Measurements from ENCODE around the gene ATG7.
"Not testable (repeated sequence)": the region's sequence is repeated elsewhere in the genome, so short reads cannot be mapped to it uniquely, and the experiment has no call there.

ATG7 gene

GRCh38 chr3:11517601-11518000, 245.4 kb downstream of the ATG7 start:
- TF ChIP-seq CTCF (IDR thresholded peaks at IDR 0.05; ENCODE audit: low read length, missing control alignments) = no peak
- no peak overlapping the region for H3K4me3 ChIP-seq (replicated peaks; ENCODE audit: low read depth, low read length)
- DNase-seq (ENCODE audit: low read depth) = no peak

GRCh38 chr3:11521167-11521566, 249.0 kb downstream of the ATG7 start:
- DNase-seq (ENCODE audit: low read depth) = no peak
- TF ChIP-seq CTCF (IDR thresholded peaks at IDR 0.05; ENCODE audit: low read length, missing control alignments) = no peak
- H3K4me3 ChIP-seq (replicated peaks; ENCODE audit: low read depth, low read length) = no peak overlapping the region

GRCh38 chr3:11522398-11522715, 250.2 kb downstream of the ATG7 start:
- no peak for TF ChIP-seq CTCF (IDR thresholded peaks at IDR 0.05; ENCODE audit: low read length, missing control alignments)
- H3K4me3 ChIP-seq (replicated peaks; ENCODE audit: low read depth, low read length) = no peak overlapping the region
- no peak for DNase-seq (ENCODE audit: low read depth)

- H3K4me3 ChIP-seq (replicated peaks; ENCODE audit: low read depth, low read length) = no peak overlapping the region
- no peak for TF ChIP-seq CTCF (IDR thresholded peaks at IDR 0.05; ENCODE audit: low read length, missing control alignments)
These were observed 250.9 kb downstream of the ATG7 start for GRCh38 chr3:11522953-11523571.

GRCh38 chr3:11523572-11524101, 251.4 kb downstream of the ATG7 start:
- no peak overlapping the region for H3K4me3 ChIP-seq (replicated peaks; ENCODE audit: low read depth, low read length)
- TF ChIP-seq CTCF (IDR thresholded peaks at IDR 0.05; ENCODE audit: low read length, missing control alignments) = no peak
- DNase-seq (ENCODE audit: low read depth) = no peak

More at GRCh38 chr3:11522953-11523571, 250.9 kb downstream of the ATG7 start:
- no peak for DNase-seq (ENCODE audit: low read depth)

- not testable (repeated sequence) for DNase-seq (ENCODE audit: low read depth)
These were observed 253.9 kb downstream of the ATG7 start for GRCh38 chr3:11526121-11526520.

GRCh38 chr3:11529281-11529680, 257.1 kb downstream of the ATG7 start:
- no peak for DNase-seq (ENCODE audit: low read depth)
- TF ChIP-seq CTCF (IDR thresholded peaks at IDR 0.05; ENCODE audit: low read length, missing control alignments) = no peak
- no peak overlapping the region for H3K4me3 ChIP-seq (replicated peaks; ENCODE audit: low read depth, low read length)

More at GRCh38 chr3:11526121-11526520, 253.9 kb downstream of the ATG7 start:
- H3K4me3 ChIP-seq (replicated peaks; ENCODE audit: low read depth, low read length) = not testable (repeated sequence)

All from fibroblast of pulmonary artery (primary cell).